Ovary (tissue), 3 donors: ENCODE results near the gene PDE6H.

Source experiments
- CTCF ChIP-seq, 3 donors: fragments of 450-650 bp in 2 of 3; fragments of 200-600 bp in 1 of 3; IDR thresholded peaks; one replicate each; pipeline versions ENCODE4 v1.5.1 to v1.8.0; 2016 to 2022; ENCODE audit warnings: antibody characterized with exemption in 3 of 3, mild to moderate bottlenecking in 1 of 3
- POLR2A ChIP-seq: fragments of 450-650 bp; IDR thresholded peaks from one replicate; pipeline ENCODE4 v1.6.1; 2017; ENCODE audit warnings: antibody characterized with exemption, mild to moderate bottlenecking, moderate library complexity
- donor health status: DM: no; HTN: no; CAD: no.

- TF ChIP-seq CTCF (IDR thresholded peaks at IDR 0.05) (no peak), POLR2A (no peak)
These were observed 4.4 kb upstream of the PDE6H start for GRCh38 chr12:14968478-14968877.
